Measurements from ENCODE around the gene MIF. TPM values are rescaled to one million over a fixed set of nuclear protein-coding genes. Genes with fewer than 3 reads are reported as not detected.
A peak's percentile ranks its signal among the peaks of the same experiment; 100 is the strongest.
"Not testable (repeated sequence)": the region's sequence is repeated elsewhere in the genome, so short reads cannot be mapped to it uniquely, and the experiment has no call there.

The MIF gene
- total RNA-seq, 1 experiment from 2014 or later, result 1,081 TPM

DNA sequence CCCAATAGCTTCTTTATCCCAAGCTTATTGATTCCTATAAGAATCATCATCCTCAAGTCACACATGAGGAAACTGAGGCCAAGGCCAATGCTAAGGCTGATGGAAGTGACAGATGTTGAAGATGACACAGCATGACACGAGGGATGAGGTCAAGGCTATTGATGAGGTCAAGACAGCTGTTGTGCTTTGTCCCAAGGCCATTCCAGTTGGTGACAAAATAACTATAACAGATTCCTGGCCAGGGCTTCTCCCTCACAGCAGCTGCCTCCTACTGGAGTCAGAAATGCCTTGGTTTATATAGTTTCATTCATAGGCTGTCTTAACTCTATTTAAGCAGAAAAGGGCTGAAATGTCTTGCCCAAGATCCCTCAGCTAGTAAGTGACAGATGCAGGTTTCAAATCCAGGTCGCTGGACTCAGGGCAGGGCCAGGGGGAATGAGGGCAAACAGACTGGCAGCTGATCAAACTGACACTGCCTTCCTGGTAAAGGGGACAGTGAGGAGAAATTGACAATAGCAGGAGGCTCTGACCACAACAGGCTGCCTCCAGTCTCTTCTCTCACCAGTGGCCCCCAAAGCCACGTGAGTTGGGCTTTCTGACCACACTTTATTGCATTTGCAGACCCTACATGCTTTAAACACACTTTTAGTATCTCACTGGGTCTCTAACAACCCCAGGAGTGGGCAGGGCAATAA lies 16.5 kb downstream of the MIF start:
- H3K4me2 ChIP-seq (ENCODE audit: low read depth, low read length, poor library complexity, severe bottlenecking), result no peak overlapping the region
- peaks cover 18% of the 10 kb centered on the region for H3K4me1 ChIP-seq (ENCODE audit: low read length)
- no peaks in the 10 kb centered on the region for H3K36me3 ChIP-seq (ENCODE audit: insufficient read depth, low read length)
- no peaks in the 10 kb centered on the region for H3K9me3 ChIP-seq (ENCODE audit: low read length)
- DNase-seq, result no peak
- no peak overlapping the region for H3K27ac ChIP-seq (ENCODE audit: low read length)
- H2AFZ ChIP-seq (ENCODE audit: low read length), result no peak overlapping the region
- no peaks in the 10 kb centered on the region for H4K20me1 ChIP-seq (ENCODE audit: insufficient read depth, low read depth, low read length)
- H3K9me2 ChIP-seq (replicated peaks; ENCODE audit: insufficient read depth, low read length), result no peaks in the 10 kb centered on the region
- H3K9ac ChIP-seq (ENCODE audit: low read length), result no peak overlapping the region
- no peaks in the 10 kb centered on the region for H3K27me3 ChIP-seq (ENCODE audit: low read length)
- H3K79me2 ChIP-seq (ENCODE audit: low read length), result no peaks in the 10 kb centered on the region; the same call in 1 of the 2 replicates
- H3K4me3 ChIP-seq (ENCODE audit: low read length), result no peak overlapping the region

DNA sequence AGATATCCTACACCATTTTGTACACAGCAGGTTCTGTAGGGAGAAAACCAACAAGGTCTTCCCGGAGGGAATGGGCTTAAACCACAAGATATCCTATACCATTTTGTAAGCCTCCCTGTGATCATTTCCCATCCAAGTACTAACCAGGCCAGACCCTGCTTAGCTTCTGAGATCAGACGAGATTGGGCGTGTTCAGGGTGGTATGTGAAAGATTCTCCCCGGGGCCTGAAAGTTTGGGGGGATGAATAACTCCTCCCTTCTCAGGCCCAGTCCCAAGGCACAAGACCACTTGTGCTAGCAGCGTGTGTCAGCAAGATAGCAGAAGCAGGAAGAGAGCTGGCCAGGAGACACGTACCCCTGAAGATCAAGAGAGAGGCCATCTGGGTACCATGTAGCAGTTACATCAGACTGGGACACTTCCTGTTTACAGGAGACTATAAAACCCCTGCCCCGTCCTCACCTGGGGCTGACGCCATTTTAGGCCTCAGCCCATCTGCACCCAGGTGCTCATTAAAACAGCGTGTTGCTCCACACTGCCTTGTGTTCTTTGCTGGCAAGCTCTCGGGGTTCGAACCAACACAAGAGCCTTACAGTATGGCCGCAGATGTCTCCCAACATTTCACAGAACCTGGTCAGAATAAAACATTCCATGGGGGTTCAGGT lies 17.3 kb downstream of the MIF start:
- no peak overlapping the region for H3K9ac ChIP-seq (ENCODE audit: low read length)
- H3K27me3 ChIP-seq (ENCODE audit: low read length), result no peaks in the 10 kb centered on the region
- no peak overlapping the region for H3K4me2 ChIP-seq (ENCODE audit: low read depth, low read length, poor library complexity, severe bottlenecking)
- DNase-seq, result no peak
- H3K4me1 ChIP-seq (ENCODE audit: low read length), result peaks cover 18% of the 10 kb centered on the region
- H3K9me2 ChIP-seq (replicated peaks; ENCODE audit: insufficient read depth, low read length), result no peaks in the 10 kb centered on the region
- no peak overlapping the region for H2AFZ ChIP-seq (ENCODE audit: low read length)
- H3K36me3 ChIP-seq (ENCODE audit: insufficient read depth, low read length), result no peaks in the 10 kb centered on the region
- H3K27ac ChIP-seq (ENCODE audit: low read length), result no peak overlapping the region
- no peaks in the 10 kb centered on the region; the same call in 1 of the 2 replicates for H3K79me2 ChIP-seq (ENCODE audit: low read length)
- H3K4me3 ChIP-seq (ENCODE audit: low read length), result no peak overlapping the region
- H4K20me1 ChIP-seq (ENCODE audit: insufficient read depth, low read depth, low read length), result no peaks in the 10 kb centered on the region
- no peaks in the 10 kb centered on the region for H3K9me3 ChIP-seq (ENCODE audit: low read length)

DNA sequence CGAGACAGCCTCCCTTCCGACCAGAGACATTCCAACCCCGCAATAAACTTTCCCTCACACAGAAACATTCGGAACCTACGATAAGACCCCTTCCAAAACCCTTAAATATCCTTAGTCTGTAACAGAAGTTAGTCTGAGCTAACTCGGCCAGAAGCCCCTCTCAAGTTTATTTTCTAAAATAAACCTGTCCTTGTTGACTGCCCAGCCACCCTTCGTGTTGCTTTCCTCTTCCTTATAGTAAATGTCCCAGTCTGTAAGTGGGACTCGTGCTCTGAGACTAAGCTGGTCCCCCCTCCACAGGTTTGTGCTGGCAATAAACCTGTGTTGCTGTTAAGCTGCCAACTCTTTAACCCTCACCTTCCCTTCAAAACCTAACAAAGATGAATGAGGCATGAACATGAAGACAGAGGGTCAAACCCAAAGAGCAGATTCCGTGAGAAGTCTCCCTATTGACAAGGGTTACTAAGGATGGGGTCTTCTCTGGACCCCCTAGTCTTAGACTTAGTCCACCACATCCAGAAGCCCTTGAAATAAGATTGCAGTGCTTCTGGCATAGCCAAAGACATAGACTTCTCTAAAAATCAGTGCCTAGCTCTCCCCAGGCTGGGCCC lies 18.2 kb downstream of the MIF start:
- H3K9ac ChIP-seq (ENCODE audit: low read length), result peak overlapping the region; percentile 94
- no peaks in the 10 kb centered on the region for H4K20me1 ChIP-seq (ENCODE audit: insufficient read depth, low read depth, low read length)
- no peak overlapping the region for H3K4me3 ChIP-seq (ENCODE audit: low read length)
- H3K9me2 ChIP-seq (replicated peaks; ENCODE audit: insufficient read depth, low read length), result no peaks in the 10 kb centered on the region
- no peaks in the 10 kb centered on the region for H3K27me3 ChIP-seq (ENCODE audit: low read length)
- no peak overlapping the region for H3K27ac ChIP-seq (ENCODE audit: low read length)
- no peaks in the 10 kb centered on the region for H3K36me3 ChIP-seq (ENCODE audit: insufficient read depth, low read length)
- H3K4me2 ChIP-seq (ENCODE audit: low read depth, low read length, poor library complexity, severe bottlenecking), result peak overlapping the region; percentile 95
- peak; percentile 40 for DNase-seq
- no peaks in the 10 kb centered on the region; the same call in 1 of the 2 replicates for H3K79me2 ChIP-seq (ENCODE audit: low read length)
- H3K4me1 ChIP-seq (ENCODE audit: low read length), result peaks cover 18% of the 10 kb centered on the region
- no peaks in the 10 kb centered on the region for H3K9me3 ChIP-seq (ENCODE audit: low read length)
- no peak overlapping the region for H2AFZ ChIP-seq (ENCODE audit: low read length)

DNA sequence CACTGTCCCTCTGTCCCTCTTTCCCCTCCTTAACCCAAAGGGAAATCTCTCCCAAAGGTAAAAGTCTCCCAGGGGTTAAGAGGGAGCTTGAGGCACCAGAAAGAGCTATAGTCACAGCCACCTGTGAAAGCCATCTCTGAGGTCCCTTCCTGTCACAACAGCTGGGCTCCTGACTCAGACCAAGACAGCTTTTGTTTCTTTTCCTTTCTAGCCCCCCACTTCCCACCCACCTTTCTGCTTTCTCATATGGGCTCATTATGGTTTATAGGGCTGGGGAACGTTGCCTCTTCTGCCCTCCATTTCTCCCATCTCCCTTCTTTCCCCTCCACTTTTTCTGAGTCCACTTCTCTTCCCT lies 19.1 kb downstream of the MIF start:
- H4K20me1 ChIP-seq (ENCODE audit: insufficient read depth, low read depth, low read length), result no peaks in the 10 kb centered on the region
- H3K9ac ChIP-seq (ENCODE audit: low read length), result peak overlapping the region; percentile 94
- H3K79me2 ChIP-seq (ENCODE audit: low read length), result no peaks in the 10 kb centered on the region; the same call in 1 of the 2 replicates
- peak overlapping the region; percentile 81 for H3K27ac ChIP-seq (ENCODE audit: low read length)
- DNase-seq, result peak; percentile 53
- H3K36me3 ChIP-seq (ENCODE audit: insufficient read depth, low read length), result no peaks in the 10 kb centered on the region
- peaks cover 18% of the 10 kb centered on the region for H3K4me1 ChIP-seq (ENCODE audit: low read length)
- peak overlapping the region; percentile 88 for H3K4me3 ChIP-seq (ENCODE audit: low read length)
- no peaks in the 10 kb centered on the region for H3K27me3 ChIP-seq (ENCODE audit: low read length)
- peak overlapping the region; percentile 95 for H3K4me2 ChIP-seq (ENCODE audit: low read depth, low read length, poor library complexity, severe bottlenecking)
- no peaks in the 10 kb centered on the region for H3K9me3 ChIP-seq (ENCODE audit: low read length)
- no peaks in the 10 kb centered on the region for H3K9me2 ChIP-seq (replicated peaks; ENCODE audit: insufficient read depth, low read length)
- peak overlapping the region; percentile 43; the same call in 1 of the 2 replicates for H2AFZ ChIP-seq (ENCODE audit: low read length)

DNA sequence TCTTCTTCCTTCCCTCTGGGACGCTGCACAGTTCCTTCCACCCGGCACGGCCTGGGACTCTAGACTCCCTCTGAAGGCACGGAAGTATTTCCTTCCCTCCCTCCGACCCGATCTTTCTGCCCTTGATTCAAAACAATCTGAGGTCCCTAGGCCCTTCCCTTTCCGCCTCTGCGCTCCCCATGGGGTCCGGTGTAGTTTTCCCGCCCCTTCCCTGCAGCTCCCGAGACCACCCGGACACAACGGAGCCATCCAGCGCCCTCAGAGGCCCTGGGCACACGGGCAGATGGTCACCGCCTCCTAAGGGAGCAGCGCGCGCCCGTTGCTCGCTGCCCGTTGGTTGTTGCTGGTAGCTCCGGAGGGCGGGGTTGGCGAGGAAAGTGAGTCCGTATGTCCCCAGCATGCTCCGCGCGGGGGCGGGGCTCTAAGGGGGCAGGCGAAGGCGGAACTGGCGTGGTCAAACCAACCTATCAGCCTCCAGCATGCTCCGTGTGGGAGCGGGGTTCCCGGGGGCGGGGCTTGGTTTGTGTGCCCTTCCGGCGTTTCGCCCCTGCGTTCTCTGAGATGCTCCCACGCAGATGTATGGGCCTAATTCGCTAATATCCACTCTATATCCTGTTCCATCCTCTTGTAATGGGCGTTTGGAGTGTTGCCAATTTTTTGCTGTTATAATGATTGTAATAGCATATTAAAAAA lies 19.6 kb downstream of the MIF start:
- Histone ChIP-seq H4K20me1 (ENCODE audit: insufficient read depth, low read depth, low read length) (no peaks in the 10 kb centered on the region), H3K27me3 (ENCODE audit: low read length) (no peaks in the 10 kb centered on the region), H3K4me3 (ENCODE audit: low read length) (peak overlapping the region; percentile 88), H3K4me2 (ENCODE audit: low read depth, low read length, poor library complexity, severe bottlenecking) (peak overlapping the region; percentile 95), H3K9me2 (replicated peaks; ENCODE audit: insufficient read depth, low read length) (no peaks in the 10 kb centered on the region), H3K27ac (ENCODE audit: low read length) (peak overlapping the region; percentile 81), H3K9me3 (ENCODE audit: low read length) (no peaks in the 10 kb centered on the region), H3K9ac (ENCODE audit: low read length) (peak overlapping the region; percentile 94), H3K36me3 (ENCODE audit: insufficient read depth, low read length) (no peaks in the 10 kb centered on the region), H3K79me2 (ENCODE audit: low read length) (no peaks in the 10 kb centered on the region; the same call in 1 of the 2 replicates), H2AFZ (ENCODE audit: low read length) (peak overlapping the region; percentile 43; the same call in 1 of the 2 replicates), H3K4me1 (ENCODE audit: low read length) (peaks cover 18% of the 10 kb centered on the region)
- DNase-seq, result peak; percentile 100

DNA sequence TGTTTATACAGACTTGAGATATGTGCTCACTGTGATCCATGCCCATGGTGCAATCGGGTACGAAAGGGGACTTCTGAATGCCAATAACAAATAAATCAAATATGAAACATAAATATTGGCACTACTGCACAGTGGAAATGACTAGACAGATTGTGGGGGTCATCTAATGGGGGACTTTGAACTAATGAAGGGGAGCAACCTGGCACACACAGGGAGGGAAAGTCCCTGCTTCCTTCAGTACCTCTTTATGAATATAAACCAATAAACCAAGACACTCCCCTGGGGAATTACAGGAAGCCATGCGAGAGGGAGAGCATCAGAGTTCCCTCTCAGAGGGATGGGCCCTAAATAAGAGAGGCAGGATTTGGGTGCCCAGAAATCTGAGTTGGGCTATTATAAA lies 21.1 kb downstream of the MIF start:
- no peaks in the 10 kb centered on the region for H3K27me3 ChIP-seq (ENCODE audit: low read length)
- H3K9me2 ChIP-seq (replicated peaks; ENCODE audit: insufficient read depth, low read length), result no peaks in the 10 kb centered on the region
- H3K4me1 ChIP-seq (ENCODE audit: low read length), result peaks cover 18% of the 10 kb centered on the region
- no peaks in the 10 kb centered on the region for H3K36me3 ChIP-seq (ENCODE audit: insufficient read depth, low read length)
- DNase-seq, result peak; percentile 40
- no peaks in the 10 kb centered on the region; the same call in 1 of the 2 replicates for H3K79me2 ChIP-seq (ENCODE audit: low read length)
- H4K20me1 ChIP-seq (ENCODE audit: insufficient read depth, low read depth, low read length), result no peaks in the 10 kb centered on the region
- no peak overlapping the region for H3K4me3 ChIP-seq (ENCODE audit: low read length)
- H3K27ac ChIP-seq (ENCODE audit: low read length), result no peak overlapping the region
- H2AFZ ChIP-seq (ENCODE audit: low read length), result no peak overlapping the region
- H3K9ac ChIP-seq (ENCODE audit: low read length), result no peak overlapping the region
- H3K9me3 ChIP-seq (ENCODE audit: low read length), result no peaks in the 10 kb centered on the region
- no peak overlapping the region for H3K4me2 ChIP-seq (ENCODE audit: low read depth, low read length, poor library complexity, severe bottlenecking)

DNA sequence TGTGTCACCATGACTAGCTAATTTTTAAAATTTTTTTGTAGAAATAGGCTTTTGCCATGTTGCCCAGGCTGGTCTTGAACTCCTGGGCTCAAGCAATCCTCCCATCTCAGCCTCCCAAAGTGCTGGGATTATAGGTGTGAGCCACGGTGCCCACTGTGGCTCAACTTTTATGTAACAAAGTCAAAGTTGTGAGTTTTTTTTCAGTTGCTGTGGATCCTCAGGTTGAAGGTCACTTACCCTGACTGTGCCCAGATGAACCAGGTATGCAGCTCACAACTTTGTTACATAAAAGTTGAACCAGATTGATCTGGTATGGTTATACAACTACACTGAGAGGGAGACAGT lies 26.1 kb downstream of the MIF start:
- not testable (repeated sequence) for H3K27me3 ChIP-seq (ENCODE audit: low read length); H3K27ac ChIP-seq (ENCODE audit: low read length); H3K9me2 ChIP-seq (replicated peaks; ENCODE audit: insufficient read depth, low read length); H3K79me2 ChIP-seq (ENCODE audit: low read length); H2AFZ ChIP-seq (ENCODE audit: low read length); H3K4me2 ChIP-seq (ENCODE audit: low read depth, low read length, poor library complexity, severe bottlenecking); H3K4me3 ChIP-seq (ENCODE audit: low read length); H3K9me3 ChIP-seq (ENCODE audit: low read length); H3K9ac ChIP-seq (ENCODE audit: low read length); DNase-seq; H4K20me1 ChIP-seq (ENCODE audit: insufficient read depth, low read depth, low read length); H3K4me1 ChIP-seq (ENCODE audit: low read length)
- peaks cover 13% of the 10 kb centered on the region for H3K36me3 ChIP-seq (ENCODE audit: insufficient read depth, low read length)

Measured in Karpas-422 (cell line).